Measurements from ENCODE around the gene PEPD.

DNA sequence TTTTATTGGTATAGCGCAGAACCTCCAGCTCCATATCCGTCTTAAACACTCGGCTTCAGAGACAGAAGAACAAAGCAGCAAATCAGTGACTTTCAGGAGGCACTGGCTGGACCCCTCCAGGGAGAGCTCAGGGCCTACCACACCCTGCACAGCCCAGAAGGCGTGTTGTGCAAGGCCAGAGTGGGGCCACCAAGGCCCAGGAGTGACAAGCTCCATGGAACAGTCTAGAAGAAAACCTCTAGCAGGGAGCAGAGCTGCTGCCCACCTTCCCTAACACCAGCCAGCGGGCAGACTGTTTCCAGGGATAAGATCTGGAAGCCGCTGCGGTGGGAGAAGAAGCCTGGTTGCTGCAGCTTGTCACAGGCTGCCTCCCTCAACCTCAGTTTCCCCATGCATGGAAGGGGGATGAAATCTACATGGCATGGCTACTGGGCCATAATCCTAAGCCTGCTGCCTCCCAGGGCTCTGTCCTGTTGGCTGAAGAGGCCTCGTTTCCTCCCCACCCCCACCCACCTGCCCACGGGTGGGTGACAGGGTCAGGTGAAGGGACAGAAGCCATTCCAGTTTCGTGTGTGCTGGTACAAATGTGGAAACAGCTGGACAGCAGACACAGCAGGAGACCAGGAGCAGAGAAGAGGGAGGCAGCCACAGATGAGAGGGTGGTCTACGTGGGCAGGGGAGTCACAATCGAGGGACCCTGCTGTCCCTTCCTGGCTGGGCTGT lies 57.4 kb downstream of the PEPD start:
- no peak for TF ChIP-seq POLR2AphosphoS5 (IDR thresholded peaks at IDR 0.05; ENCODE audit: insufficient read depth, low read depth, low read length)
- TF ChIP-seq, protein P1, sequence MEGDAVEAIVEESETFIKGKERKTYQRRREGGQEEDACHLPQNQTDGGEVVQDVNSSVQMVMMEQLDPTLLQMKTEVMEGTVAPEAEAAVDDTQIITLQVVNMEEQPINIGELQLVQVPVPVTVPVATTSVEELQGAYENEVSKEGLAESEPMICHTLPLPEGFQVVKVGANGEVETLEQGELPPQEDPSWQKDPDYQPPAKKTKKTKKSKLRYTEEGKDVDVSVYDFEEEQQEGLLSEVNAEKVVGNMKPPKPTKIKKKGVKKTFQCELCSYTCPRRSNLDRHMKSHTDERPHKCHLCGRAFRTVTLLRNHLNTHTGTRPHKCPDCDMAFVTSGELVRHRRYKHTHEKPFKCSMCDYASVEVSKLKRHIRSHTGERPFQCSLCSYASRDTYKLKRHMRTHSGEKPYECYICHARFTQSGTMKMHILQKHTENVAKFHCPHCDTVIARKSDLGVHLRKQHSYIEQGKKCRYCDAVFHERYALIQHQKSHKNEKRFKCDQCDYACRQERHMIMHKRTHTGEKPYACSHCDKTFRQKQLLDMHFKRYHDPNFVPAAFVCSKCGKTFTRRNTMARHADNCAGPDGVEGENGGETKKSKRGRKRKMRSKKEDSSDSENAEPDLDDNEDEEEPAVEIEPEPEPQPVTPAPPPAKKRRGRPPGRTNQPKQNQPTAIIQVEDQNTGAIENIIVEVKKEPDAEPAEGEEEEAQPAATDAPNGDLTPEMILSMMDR (IDR thresholded peaks at IDR 0.05; ENCODE audit: extremely low read depth in 1 of 2, insufficient read depth in 1 of 2, low read depth in 1 of 2, low read length in 2 of 2): no peak
- TF ChIP-seq POLR2A (IDR thresholded peaks at IDR 0.05; ENCODE audit: low read depth, low read length): no peak
- TF ChIP-seq EZH2 (IDR thresholded peaks at IDR 0.05; ENCODE audit: borderline replicate concordance, low read depth, low read length, severe bottlenecking): no peak
- TF ChIP-seq, protein P2, sequence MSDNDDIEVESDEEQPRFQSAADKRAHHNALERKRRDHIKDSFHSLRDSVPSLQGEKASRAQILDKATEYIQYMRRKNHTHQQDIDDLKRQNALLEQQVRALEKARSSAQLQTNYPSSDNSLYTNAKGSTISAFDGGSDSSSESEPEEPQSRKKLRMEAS (IDR thresholded peaks at IDR 0.05; ENCODE audit: insufficient read depth, insufficient read length): no peak
- no peak for TF ChIP-seq JUN (IDR thresholded peaks at IDR 0.05; ENCODE audit: borderline replicate concordance, insufficient read depth, insufficient read length, low read depth)
